HG03175 (cell line): ENCODE data around the gene EPYC.

Experiments
- ATAC-seq: cut with Tn5 transposase; IDR thresholded peaks from one replicate; pipeline ENCODE4 v1.9.1; 2021; ENCODE audit warnings: mild to moderate bottlenecking, moderate library complexity; ENCODE audit not compliant: unreplicated experiment

EPYC gene, protein sequence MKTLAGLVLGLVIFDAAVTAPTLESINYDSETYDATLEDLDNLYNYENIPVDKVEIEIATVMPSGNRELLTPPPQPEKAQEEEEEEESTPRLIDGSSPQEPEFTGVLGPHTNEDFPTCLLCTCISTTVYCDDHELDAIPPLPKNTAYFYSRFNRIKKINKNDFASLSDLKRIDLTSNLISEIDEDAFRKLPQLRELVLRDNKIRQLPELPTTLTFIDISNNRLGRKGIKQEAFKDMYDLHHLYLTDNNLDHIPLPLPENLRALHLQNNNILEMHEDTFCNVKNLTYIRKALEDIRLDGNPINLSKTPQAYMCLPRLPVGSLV

DNA sequence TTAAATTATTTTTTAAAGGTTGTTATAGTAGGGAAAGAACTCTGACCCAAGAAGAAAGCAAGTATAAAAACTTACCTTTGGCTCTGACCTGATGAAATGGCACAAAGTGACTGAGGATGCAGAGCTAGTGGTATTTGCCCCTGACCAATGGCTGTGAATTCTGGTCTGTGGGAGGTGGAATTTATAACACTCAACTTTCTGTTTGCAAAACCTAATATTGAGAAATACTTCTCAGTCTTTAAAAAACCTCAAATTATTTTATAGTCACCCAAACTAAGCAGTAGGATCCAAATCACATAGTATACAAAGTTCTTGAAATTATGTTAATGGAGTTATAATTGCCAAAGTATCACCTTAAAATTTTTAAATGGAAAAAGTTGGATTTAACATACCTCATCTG is at the start of gene EPYC:
TSS of gene EPYC (minus strand) at position 101 of the 400 bp plus-strand sequence. CDS start 2,407 bp downstream, outside the sequence.
- no peak for ATAC-seq

DNA sequence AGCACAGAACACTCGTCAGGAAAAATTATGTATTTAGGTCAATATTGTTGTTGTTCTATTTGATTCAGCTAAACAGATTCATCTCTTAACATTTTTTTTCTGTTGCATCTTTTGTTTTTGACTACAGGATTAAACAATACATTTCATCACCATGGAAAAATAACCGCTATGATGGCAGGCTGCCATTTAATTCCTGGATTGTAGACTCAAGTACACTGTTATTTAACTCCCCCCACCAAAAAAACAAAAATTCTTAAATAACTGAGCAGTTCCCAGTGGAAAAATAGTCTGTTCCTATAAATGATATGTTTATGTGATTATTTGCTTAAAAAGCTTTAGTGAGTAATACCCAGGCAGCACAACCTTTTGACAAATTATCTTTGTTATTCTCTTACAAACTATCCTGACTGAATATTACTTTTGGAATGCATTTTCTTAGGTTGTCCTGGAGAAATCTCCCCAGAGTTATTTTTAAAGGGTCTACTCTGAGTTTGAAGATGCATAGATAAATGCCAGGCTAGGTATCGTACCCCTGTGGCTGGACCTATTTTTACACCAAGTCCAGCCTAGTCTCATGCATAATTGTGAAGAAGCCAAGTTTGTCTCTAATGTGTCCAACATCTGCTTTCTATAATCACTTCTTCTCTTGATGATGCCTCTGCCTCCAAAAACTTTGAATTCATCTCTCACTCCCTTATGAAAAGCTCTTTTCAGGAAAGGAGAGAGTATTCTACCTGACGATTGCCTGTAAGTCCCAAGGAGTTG is 49.4 kb upstream of the EPYC start:
- ATAC-seq: no peak

DNA sequence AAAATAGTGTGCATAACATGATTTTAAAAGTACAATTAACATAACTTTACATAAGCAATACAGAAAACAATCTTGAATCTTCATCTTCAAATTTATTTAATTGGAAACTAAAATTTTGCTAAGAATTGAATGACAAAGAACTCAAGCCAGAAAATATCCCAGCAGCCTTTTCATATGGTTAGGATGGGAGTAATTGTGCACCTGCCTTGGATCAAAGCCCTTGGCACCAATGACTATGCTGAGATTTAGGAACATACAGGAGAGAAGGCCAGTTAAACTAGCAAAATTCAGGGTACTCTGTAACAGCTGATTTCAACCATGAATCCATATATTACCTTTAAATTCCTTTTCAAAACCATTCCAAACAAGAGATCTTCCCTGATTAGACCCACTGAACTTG is 47.3 kb upstream of the EPYC start:
- no peak for ATAC-seq

DNA sequence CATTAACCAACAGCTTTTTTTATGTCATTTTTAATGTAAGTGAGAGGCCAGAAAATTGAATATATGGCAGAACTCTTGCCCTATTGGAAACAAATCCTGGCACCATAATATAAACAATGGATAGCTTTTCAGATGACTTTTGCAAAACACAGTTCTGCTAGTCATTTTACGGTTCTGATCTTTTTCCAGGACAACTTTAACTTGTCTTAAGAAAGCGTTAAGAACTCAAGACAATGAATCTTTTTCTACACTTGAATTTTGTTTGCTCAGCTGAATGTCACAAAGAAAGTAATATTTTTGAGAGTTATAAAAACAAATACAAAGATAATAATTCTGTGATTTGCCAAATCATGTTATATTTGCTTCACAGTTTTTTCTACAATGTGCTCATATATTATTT is 39.8 kb upstream of the EPYC start:
- ATAC-seq: no peak

DNA sequence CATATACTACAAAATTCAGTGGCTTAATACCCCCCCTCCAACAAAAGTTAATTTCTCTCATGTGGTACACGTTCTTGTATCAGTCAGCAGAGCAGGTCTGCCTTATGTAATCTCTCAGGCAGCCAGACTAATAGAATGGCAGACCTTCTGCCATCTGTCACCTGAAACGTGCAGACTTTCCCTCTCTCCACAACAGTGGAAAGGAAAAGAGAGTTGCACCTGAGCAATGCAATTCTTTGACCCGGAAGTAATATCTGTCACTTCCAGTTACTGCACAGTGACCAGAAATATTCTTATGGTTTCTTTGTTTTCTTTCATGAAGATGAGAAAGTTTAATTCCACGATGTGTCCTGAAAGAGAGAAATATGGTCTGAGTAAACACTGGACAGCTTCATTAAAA is 38.6 kb upstream of the EPYC start:
- no peak for ATAC-seq

DNA sequence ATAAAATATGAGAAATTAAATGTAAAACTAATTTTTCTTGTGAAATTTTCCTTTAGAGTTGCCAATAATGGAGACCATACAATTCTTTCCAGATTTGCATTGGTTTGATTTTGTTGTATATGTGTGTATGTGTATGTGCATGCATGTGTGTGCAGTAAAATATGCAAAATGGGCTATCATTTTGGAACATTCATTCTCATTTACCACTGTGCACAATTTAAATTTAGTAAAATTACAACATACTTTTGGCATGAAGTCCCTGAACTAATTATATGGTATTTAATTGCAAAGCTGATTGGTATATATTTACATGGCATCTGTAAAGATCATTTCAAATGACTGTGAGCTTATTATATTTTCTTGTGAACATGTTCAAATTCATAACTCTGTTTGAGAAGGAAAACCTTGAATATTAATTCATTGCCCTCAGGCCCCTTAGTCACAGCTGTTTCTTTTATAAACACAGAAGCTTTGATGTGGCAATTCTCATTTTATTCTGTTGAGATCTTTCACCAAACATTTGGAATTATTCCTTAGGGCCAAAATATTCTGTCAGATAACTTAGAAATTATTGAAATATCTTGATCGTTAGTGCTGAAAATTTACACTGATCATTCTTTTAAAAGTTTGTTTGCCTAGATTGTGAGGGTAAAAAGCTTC is 35.5 kb upstream of the EPYC start:
- no peak for ATAC-seq

DNA sequence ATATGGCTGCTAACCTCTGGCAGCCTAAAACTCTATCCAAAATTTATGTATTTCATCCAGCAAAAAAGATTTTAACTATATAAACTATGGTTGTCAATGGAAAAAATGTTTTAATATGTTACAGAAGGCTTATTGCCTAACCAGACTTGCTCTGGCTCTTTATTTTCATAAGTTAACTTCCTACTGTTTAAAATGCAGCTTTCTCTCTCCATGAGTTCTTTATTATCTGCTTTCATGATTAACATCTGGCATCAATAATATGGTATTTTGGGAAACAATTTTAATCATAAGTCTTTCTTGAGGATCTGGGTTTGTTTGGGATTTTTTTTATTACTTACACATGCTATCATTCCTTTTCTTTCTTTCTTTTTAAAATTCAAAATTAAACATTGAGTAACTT is 32.5 kb upstream of the EPYC start:
- no peak for ATAC-seq

DNA sequence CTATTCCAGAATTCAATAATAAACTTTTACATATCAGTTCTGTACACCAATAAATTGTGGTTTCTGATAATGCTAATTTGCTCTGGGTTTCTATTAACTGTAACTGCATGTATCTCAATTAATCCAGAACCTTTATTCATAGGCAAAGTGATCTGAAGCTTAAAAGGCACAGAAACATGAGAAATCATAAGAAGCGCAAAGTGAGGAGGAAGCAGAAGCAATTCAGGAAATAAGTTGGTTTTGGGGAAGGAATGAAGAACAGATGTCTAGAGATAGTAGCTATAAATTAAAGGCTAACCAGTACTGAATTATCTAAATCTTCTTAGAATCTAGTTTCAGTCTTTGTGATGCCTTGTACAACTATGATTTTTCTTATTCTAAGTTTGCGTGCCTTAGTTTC is 28.5 kb upstream of the EPYC start:
- ATAC-seq: no peak

DNA sequence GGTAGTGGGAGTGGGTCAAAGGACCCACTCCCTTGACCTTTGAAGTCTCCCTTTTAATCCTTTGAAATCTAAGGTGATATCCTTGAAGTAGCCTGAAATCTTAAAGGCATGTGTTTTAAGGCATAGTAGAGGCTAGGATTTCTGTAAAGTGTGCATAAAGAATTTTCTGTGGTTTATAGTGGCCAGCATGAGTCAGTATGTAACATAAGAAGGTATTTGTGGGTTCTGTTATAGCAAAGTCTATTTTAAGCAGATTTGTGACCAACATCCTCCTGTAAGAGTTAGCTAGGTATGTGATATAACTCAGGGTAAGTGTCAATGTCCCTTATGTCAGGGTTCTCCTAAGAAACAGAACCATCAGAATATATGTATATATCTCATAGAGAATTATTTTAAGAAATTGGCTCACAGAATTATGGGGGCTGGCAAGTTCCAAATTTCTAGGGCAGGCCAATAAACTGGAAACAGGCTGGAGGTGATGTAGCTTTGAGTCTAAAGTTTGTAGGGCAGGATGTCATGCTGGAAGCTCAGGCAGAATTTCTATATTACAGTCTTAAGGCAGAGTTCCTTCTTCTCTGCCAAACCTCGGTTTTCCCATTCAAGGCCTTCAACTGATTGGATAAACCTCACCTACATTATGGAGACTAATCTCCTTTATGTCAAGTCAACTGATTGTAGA is 18.7 kb upstream of the EPYC start:
- ATAC-seq: peak; percentile 74

DNA sequence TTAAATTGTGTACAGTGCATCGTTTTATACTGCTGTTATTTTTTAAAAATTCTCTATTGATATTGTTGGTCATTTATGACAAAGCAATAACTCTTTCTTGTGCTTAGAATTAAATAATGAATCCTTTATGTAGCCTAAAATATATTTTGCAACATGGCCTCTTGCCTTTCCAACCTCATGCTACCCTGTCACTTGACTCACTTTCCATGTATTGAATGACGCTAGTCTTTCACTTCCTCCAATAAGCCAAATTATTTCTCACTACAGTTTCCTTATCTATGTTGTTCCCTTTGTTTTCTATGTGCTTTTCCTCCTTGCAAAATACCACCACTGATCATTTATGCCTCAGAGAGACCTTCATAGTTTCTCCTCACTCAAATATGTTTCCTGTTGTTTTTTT is 16.3 kb upstream of the EPYC start:
- no peak for ATAC-seq

DNA sequence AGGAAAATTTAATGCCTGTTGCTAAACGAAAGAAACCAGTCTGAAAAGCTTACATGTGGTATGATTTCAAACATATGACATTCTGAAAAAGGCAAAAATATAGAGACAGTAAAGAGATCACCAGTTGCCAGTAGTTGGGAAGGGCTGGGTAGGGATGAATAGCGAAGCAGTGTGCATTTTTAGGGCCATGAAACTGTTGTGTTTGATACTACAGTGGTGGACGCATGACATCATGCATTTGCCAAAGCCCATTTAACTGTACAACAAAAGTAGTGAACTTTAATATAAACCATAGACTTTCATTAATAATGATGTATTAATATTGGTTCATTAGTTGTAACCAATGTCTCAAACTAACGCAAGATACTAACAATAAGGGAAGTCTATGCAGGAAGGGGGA is 14.7 kb upstream of the EPYC start:
- no peak for ATAC-seq

DNA sequence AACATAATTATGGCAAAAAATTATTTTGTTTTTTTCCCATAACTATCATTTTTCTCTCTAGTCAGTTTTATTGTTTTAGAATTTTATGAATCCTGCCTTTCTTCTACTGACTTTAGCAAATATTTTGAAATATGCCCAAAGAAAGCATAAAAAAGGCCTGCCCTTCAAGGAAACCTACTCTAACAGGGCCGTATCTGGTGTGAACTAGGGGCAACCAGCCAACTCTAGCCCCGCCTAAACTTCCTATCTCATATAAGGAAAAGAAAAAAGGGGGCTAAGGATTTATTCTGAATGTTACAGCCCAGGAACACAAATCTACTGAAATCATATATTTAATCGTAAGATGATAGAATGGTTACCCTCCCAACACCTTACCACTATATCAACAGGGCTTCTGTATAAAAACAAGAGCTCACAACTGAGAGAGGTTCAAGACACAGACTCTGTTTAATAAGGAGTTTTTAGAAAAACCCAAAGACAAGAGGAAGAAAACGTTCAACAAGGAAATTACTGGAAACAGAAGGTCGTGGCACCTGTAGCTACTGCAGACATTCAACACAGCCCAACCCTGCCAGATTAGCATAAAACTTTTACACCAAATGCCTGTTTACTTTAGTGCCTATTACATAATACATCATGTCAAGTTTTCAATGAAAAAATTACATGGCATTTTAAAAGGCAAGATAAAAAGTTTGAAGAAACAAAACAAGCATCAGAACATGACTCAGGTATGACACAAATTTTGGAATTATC is 12.9 kb upstream of the EPYC start:
- no peak for ATAC-seq

DNA sequence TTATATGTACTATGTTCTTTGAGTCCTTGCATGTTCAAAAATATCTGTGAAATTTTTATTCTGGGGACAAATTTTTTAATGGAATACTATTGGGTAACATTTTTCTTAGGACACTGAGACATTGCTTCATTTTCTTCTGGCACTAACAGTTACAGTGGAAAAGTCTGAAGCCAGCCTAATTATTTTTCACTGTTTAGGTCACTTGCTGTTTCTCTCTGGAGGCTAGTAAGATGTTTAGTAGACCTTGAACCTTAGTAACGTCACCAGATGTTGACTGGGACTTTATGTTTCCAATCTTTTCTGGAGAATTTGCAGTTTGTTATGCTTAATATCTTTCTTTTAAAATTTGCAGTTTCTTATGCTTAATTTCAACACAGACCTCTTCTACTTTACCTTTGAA is 12.3 kb upstream of the EPYC start:
- ATAC-seq: no peak

DNA sequence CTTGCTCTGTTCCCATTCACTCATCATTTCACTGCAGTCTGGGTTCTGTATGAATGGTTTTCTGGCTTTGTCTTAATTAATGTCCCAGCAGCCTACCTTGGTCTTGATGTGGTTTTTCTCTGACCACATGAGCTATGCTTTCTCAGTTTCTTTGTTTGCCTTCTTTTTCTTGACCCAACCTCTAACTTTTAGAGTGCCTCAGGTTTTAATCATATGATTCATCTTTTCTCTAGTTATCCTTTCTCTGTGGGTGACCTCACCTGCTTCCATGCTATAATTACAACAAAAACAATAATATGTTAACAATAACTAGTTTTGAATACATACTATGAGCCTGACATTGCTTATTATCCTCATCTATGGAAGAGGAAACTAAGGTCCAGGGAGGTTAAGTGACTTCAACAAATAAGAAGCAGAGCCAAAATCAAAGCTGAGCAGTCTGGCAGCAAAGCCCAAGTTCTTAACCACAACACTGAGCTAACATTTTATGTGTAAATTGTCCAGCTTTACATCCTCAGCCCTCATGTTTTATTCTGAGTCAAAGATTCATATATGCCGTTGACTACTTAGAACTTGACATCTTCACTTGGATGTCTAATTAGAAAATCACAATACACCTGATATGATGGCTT is 4.7 kb upstream of the EPYC start:
- peak; percentile 82 for ATAC-seq

DNA sequence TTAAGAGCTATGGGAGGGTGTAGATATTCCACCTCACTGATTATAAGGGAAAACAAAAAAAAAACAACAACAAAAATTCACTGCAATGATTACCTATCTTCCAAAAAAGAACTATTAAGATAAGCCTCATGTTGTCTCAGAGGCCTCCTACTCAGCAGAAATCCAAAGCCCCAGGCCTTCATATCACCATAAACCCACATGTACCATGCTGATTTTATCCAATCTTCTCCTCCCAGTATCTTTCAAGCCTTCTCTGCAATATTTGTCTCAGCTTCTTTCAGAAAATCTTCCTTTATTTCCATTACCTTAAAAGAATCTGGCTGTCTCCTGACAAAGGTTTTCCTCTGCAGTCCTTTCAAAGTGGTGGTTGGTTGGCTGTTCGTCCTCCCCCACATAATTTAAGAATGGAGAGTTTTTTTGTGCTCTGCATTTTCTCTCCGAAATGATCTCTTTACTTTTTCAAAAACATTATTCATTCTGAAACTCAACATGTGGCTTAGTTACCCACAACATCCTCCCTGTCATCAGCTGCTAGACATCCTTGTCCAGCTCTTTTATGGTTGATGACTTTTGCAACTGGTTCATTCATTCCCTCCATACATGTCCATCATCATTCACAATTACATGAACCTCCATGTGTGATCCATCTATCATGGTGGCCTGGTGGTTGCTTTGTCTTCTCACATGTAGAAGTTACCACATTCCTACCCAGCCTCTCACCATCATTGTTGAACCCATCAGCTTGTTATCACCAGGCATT is 2.9 kb upstream of the EPYC start:
- peak; percentile 78 for ATAC-seq

DNA sequence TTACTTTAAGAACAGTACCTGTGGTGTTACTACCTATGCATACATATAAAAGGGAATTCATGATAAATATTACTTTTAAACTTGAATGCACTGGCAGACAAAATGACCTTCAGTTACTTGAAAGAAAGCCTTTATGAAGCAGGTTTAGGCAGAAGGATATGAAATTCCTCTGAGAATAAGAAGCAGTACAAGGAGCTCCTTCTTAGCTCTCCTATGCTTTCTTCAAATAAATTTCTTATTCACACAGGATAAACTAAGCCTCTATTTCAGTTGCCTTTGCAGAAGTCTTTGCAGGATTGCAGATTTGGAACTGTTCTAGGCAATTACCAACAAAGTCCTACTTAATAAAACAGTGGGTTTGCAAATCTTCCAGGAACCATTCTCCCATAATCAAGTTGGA is 1.0 kb downstream of the EPYC start:
- no peak for ATAC-seq

DNA sequence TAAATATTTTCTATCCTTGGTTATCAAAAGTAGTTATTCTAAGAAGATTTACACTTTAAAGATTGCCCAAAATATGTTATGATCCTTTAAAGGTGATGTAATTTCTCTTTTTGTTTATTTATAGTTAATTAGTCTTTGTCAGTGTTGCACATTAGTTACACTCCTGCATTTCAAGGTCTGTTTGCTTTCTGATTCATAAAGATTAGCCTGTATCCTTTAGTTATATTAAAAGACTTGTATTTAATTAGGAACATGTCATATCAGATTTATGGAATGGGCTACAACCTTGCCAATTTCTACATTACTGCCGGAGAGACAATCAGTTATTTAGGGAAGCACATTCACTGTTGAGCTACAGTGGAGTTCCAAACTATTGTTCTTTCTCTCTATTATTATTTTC is 3.5 kb downstream of the EPYC start:
- ATAC-seq: no peak

DNA sequence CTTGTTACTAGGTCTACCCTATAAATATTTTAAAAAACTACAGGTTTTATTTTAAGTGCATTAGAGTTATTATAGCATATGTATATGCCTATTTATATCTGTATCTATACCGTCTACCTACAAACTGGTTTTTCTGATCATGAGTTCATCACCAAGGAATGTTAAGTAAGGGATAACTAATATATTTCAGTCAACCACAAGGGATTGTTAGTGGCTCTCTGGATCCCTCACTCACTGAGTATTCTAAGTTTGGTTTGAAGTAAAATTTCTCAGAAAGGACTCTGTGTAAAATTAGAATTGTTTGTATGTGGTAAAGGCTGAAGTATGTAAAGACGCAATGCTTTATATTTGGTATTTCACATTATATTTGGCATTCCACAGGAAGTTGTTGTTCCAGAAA is 4.8 kb downstream of the EPYC start:
- no peak for ATAC-seq

DNA sequence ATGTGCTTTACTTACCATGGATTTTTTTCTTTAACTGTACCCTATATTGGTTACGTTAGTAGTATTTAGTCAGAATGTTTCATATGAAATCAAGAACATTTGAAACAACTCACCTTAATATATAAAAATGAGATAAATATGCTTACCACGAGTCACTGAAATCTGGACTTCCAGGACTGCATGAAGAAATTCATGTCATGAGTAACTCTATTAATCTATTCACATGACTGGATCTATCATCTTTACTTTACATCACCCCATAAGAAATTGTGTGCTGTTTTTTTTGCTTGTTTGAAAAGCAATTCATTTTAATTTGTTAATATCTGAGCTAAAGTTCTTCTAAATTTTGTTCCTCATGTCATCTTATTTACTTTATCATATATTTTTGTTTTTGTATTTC is 5.2 kb downstream of the EPYC start:
- no peak for ATAC-seq

DNA sequence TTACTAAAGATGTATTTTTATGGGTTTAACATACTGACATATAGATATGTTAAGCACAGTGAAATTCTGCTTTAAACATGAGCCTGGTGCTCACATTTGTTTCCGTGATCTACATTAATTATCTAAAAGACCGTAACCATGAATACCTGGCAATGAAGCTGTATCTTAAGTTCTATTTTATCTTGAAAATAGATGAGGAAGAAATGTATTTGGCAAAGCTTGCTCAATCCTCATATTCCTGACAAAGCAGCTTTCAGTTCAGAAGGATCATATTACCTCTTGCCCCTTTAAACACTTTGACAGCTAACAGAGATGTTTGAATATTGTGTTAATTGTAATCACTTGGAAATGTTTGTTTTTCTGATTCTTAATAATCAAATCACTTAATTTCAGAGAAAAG is 9.8 kb downstream of the EPYC start:
- no peak for ATAC-seq
